GM18519 (cell line): ENCODE data around the gene PPP1R14B.
"Not testable (repeated sequence)": the region's sequence is repeated elsewhere in the genome, so short reads cannot be mapped to it uniquely, and the experiment has no call there.

Source experiments
- ATAC-seq: cut with Tn5 transposase; IDR thresholded peaks from one replicate; pipeline ENCODE4 v1.9.1; 2021; ENCODE audit warnings: mild to moderate bottlenecking, moderate library complexity; ENCODE audit not compliant: unreplicated experiment, low FRiP score

PPP1R14B gene

DNA sequence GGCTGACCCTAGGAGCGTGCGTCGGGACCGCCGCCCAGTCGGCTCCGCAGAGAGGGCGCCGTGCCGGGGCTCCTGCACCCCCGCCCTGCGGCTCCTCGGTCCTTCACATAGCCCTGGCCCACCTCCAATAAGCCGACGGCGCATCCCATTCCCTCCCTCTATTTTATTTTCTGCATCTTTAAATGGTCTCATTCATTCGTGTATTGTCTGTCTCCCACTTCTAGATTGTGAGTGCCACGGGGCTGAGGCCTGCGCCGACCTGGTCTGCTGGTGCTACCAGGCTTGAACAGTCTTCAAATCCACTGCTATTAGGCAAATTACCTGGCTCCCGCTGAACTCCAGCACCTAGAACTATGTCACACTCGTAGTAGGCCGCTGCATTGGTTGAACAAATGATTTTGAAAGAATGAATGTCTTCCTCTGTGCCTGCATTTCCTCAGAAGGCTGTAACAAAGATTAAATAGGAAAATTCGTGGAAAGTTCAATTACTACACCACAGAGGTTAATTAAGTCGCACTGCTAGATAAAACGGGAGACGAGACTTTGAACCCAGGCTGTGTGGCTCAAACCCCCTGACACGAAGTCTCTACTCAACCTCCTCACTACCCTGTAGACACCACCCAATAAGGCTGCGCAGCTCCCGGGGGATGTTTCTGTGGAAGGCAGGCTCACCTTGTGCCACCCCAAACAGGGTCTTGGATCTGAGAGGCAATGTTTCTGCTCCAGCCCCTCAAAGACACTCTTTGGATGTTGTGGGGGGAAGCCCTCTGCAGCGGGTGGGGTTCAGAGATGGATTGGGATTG is 1.2 kb upstream of the PPP1R14B start:
- ATAC-seq = no peak

DNA sequence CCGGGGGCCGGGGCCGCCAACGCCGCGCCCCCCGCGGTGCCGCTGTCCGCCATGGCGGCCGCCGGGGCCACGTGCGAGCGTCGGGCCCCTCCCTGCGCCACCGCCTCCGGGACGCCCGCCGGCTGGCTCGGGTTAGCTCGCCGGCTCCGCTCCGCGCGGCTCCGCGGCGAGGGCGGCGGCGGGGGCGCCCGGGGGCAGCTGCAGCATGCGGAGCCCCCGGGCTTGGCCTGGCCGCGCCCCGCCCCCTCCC is 197 bp downstream of the PPP1R14B start:
- ATAC-seq = not testable (repeated sequence)

DNA sequence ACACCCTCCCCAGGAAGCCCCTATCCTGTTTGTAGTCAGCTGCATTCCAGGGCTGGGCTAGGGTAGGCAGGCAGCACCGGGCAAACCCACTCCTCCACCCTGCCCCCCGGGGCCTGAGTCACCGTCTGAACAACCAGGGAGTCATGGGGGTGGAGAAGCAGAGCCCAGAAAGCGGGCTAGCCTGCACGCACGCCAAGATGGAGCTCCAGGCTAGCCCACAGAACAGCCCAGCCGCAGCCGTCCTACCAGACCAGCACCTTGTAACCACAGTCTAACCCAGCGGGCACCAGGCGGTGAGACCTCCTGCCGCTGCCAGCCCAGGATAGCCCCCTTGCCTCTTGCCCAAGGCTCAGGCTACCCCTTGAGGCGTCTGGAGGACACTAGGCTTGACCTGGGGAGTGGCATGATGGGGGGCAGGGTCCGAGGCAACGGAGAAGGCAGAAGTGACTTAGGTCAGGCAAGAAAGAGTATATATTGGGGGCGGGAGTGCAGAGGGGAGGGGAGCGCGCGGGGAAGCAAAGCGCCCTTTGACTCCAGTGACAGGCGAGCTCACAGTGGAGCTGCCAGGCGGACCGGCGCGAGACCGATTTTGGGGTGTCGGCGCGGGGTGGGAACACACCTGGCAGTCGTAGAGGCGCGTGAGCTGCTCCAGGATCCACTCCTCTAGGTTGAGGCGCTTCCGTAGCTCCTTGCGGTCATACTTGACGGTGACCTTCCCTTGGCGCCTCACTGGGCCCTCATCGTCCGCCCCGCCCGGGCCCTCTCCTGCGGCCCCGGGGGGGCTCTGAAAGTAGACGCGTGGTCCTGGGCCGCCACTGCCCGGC is 734 bp downstream of the PPP1R14B start:
- ATAC-seq = no peak

DNA sequence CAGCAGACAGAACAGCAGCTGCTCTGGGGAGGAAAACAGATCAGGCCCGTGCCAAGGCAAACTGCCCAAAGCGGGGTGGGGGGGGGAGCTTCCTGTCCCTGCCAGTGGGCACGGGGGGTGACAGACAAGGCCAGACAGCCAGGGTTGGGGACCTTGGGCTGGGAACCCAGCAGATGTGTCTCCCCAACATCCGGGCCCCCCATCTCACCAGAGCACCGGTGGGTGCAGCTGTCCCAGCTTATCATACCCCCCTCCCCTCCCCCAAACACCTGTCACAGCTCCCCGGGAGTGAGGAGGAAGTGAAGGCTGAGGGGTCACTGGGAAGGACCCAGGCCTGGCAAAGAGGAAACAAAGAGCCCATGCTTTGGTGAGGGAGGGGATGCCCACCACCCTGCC is 1.3 kb downstream of the PPP1R14B start:
- no peak for ATAC-seq

DNA sequence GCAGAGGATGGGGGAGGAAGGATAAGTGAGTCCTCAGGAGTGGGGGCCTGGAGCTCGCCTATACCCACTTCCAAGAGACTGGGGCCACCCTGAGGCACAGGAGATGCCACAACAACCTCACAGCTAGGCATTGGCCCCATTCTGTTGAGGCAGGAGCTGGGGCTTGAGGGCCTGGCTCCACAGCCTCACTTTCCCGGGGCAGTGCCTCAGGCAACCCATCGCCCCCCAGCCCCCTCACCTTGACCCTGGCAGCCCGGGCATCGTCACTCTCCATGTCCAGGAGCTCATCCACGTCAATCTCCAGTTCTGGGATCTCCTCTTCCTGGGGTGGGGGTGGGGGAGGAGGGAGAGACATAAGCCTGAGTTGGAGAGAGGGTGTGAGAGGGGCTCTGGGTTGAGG is 1.8 kb downstream of the PPP1R14B start:
- no peak for ATAC-seq

DNA sequence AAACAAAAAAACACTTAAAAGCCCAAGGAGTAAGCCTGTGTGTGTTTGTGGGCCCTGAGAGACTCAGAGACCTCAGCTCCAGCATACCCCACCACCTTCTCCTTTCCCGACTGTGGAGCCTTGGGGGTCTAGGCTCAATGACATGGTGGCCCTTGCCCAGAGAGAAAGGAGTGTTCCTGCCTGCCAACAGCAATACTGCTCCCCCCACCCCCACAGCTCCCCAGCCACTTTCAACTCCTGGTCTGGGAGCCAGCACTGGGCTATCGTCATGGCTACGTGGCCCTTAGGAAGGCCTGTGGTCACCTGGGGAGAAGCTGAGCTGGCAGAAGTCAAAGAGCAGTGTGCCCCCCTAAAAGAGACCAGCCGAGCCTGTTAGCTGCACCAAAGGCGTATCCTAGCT is 2.6 kb downstream of the PPP1R14B start:
- no peak for ATAC-seq

DNA sequence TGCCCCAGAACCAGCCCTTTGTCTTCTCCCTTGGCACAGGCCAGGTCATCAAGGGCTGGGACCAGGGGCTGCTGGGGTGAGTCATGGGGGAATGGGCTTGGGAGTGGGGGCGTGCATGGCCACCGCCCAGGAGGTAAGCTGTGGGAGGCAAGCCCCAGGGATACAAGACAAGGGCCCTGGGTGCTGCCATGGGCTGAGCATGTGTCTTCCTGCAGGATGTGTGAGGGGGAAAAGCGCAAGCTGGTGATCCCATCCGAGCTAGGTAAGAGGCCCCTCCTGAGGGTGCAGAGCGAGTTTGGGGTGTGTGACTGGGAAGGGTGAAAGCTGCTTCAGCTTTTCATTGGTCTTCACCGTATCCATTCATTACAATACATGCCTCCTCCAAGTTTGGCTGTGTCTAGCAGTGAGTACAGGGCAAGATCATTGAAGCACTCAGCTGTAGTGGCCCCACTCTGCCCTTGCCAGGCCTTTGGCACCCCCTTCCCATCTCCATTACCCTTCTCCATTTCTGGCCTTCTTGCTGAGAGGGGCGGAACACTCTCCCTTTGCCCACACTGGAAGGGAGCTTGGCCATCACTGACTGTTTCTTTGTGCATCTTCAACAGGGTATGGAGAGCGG is 3.4 kb downstream of the PPP1R14B start:
- ATAC-seq = no peak

DNA sequence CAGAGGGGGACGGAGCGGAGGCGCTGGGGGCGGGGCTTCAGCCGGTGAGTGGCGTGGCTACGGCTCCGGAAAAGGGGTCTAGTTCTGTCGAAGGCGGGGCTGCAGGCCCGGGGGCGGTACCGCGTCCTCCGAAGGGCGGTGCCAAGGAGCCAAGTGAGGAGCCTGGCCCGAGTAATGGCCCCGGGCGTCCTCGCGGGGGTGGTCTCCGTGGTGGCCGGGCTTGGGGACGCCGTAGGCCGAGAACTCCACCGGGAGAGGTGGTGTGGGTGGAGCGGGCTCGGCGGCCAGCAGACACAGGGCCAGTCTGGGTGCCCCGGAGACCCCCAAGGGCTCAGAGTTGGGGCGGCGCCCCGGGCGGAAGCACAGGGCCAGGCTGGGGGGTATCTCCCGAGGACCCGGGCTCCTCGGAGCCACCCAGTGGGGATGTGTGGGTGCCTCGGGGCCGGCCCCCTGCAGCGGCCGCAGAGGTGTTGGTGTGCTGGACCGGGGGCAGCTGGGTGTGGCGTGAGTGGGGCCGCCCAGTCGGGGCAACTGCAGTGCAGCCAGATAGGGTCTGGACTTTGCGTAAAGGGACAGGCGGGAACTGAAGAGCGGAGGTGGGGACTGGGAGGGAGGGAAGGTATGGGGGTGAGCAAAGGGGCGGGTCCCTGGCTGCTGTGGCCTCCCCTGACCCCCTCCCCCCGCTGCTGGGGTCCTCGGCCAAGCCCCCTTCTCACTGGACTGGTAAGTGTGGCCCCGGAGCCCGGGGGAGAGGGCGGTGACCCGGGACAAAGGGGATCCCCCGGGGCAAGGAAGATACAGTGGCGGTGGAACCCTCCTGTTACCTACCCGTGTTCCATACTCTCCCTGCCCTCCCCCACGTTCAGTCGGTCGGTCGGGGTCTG is 5.0 kb downstream of the PPP1R14B start:
- peak; percentile 41 for ATAC-seq

DNA sequence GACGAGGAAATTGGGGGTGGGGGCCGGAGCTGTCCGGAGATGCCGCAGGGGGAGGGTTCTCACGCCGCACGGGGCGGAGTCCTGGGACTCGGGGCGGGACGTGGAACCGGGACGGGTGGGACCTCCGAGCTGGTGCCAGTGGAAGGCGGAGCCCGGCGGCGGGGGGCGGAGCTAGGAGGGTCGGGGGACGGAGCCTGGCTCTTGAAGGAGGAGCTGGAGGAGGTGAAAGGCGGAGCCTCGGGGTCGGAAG is 5.6 kb downstream of the PPP1R14B start:
- ATAC-seq = no peak

DNA sequence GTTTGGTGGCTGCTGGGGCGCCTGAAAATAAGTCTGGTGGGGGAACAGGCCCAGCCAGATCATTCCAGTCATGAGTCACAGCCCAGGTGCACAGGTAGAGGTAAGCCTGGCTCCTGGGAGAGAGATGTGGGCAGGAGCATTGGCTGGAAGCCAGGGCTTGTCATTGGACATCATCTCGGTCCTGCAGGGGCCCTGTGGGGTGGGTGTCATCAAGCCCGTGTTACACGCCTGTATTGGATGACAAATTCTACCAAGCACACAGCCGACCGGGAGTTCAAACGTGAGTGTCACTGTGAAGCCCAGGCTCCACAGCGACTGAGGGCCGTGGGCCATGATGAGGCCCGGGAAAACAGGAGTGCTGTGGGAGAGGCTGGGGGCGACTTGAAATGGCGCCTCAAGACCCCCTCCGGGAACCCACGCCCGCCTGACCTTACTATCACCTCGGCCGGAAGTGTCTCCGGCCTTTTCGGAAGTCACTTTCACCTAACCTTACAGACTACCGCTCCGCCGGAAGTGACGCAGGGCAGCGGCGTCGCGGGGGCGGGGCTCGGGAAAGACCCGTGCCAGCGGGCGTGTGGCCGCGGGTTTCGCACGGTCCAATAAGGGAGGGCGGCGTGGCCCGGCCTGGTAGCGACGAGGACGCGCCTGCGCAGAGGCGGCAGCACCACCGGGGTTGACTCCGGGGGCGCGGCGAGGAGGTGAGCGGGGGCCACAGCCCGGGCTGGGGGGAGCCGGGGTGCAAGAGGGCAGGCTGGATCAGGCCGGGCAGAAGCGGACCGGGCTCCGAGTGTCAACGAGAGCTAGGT is 6.1 kb downstream of the PPP1R14B start, which contains the start of gene FKBP2:
Gene FKBP2 (plus strand): TSS at position 661 of the 806 bp plus-strand sequence. CDS start 1,293 bp downstream, outside the sequence.
- peak; percentile 51 for ATAC-seq

DNA sequence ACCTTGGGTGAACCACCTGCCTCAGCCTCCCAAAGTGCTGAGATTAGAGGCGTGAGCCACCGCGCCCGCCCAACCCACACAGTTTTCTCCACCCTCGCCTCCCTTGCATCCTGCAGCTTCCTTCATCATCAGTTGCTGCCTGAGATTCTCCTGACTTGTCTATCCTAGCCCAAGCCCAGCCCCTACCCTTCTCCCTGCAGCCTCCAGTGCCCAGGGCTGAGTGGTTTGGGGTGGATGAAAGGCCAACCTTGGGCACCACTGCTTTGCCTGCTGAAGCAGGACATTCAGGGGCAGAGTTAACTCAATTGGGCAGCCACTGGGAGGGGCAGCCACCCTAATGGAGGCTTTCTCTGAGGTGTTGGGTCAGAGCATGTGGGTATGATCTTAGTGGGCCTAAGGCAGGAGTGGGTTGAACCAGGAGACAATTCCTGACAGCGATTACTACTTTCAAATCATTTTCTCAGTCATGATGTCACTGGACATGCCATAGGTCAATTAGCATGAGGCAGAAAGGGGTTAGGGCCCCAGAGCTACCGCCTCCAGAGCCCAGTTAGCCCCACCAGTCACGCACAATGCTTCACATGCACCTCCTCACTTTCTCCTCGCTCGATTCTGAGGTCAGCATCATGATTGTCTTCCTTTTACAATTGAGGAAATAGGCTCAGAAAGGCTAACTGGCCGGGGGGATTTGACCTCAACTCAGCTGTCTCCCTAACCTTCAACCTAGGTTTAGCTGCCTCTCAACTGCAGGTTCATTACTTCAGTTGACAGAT is 6.9 kb downstream of the PPP1R14B start:
- no peak for ATAC-seq

DNA sequence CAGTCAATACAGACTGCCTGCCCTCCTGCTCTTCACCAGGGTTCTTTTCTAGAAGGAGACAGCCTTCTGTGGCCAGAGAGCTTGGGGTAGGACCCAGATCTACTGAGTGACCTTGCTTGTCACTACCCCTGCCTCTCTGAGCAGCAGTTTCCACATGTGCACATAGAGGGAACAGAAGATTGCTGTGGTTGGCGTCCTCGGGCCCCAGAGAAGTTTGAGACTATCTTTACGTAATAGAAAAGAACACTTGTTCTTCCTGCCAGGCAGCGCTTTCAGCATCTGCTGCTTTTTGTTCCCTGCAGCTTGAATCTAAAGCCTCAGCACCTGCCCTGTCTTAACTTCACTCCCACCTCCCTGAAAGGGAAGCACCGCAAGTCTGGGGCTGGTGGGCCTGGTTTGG is 7.7 kb downstream of the PPP1R14B start:
- ATAC-seq = no peak

DNA sequence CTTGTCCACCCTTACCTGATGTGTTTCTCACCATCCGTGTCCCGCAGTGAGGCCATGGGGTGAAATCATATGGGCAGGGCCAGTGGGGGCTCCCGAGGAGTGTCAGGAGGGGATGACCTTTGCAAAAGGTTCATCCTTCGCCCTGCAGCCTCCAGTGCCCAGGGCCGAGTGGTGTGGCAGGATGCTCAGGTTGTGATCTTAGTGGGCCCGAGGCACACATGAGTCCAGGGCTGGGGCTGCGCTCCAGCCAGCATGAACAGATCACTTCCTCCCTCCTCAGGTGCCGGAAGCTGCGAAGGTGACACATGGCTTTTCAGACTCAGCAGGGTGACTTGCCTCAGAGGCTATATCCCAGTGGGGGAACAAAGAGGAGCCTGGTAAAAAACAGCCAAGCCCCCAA is 8.7 kb downstream of the PPP1R14B start:
- ATAC-seq = no peak

DNA sequence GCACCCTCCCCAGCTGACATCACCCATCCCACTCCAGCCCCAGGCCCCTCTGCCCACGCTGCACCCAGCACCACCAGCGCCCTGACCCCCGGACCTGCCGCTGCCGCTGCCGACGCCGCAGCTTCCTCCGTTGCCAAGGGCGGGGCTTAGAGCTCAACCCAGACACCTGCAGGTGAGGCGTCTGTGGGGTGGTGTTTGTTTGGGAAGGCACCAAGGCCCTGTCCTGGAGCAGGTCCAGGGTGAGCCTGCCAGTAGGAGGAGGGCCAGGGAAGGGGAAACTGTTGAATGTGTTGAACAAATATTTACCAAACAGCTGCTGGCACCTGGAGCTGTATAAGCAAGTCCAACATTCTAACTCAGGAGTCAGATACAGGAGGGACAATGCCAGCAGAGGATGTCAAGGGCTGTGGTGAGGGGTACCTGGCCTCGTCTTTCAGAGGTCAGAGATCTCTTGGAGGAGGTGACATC is 9.2 kb downstream of the PPP1R14B start:
- no peak for ATAC-seq

DNA sequence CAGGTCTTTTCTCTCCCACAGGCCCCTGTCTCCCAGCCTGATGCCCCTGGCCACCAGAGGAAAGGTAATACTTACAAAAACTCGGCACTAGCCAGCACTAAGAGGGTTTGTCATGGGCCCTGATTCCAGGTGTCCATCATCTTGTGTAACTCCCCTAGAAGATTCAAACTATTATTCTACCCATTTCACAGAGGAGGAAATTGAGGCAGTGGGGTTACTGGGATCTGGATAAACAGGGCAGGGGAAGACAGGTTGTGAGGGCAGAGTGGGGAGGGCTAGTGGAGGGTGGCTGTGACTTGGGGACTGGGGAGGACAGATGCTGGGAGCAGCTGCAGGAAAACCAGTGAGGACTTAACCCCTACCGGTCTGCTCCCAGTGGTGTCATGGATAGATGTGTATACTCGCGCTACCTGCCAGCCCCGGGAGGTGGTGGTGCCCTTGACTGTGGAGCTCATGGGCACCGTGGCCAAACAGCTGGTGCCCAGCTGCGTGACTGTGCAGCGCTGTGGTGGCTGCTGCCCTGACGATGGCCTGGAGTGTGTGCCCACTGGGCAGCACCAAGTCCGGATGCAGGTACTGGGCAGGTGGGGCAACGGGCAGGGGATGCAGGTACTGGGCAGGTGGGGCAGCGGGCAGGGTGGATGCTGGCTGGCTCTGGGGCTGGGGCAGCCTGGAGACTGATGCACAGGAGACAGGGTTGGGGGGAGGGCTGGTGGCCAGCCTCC is 11.1 kb downstream of the PPP1R14B start:
- ATAC-seq = no peak

DNA sequence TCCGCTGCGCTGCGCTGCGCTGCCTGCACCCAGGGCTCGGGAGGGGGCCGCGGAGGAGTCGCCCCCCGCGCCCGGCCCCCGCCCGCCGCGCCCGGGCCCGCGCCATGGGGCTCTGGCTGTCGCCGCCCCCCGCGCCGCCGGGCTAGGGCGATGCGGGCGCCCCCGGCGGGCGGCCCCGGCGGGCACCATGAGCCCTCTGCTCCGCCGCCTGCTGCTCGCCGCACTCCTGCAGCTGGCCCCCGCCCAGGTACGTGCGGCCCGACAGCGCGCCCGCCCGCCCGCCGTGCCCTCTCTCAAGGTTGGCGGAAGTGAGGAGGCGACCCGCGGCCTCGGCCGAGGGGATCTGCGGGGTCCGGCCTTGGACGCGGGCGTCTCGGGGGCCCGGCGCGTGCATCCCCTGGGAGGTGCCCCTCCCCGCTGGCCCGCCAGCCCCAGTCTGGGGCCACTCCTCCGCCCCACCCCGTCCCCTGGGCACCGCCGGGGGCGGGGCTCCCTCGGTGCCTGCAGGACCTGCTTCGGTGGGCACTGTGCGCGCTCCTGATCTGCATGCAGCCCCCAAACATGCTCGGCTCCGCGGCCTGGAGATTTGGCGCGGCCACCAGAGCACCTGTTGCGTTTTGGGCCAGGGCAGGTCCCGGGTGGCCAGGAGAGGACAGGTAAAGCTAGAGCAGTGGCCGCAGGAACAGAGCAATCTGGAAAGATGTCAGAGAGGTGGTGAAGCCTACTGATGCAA is 11.9 kb downstream of the PPP1R14B start:
- no peak for ATAC-seq

DNA sequence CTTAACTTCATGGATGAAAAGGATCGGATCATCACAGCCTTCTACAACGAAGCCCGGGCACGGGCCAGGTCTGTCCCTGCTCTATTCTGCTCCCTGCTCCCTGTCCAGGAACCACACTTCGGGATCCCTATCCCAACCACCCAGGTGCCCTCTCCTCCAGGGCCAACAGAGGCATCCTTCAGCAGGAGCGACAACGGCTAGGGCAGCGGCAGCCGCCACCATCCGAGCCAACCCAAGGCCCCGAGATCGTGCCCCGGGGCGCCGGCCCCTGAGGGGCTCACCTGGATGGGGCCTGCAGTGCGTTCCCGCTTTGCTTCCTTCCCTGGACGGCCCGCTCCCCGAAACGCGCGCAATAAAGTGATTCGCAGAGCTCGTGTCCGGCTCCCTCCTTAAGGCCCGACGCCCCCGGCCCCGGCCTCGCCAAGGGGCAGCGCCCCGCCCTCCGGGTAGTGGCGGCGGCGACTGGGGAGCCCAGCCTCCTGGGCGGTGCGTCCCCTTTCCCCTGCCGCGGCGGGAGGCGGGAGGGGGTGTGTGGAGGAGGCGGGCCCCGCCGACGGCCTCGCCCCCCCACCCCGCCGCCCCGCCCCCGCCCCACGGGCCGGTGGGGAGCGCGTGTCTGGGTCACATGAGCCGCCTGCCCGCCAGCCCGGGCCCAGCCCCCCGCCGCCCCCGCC is 12.7 kb downstream of the PPP1R14B start, which contains the start of gene VEGFB:
Gene VEGFB (plus strand): TSS at position 672 of the 674 bp plus-strand sequence. CDS start 250 bp downstream, outside the sequence.
- no peak for ATAC-seq
